HepG2 (cell line): ENCODE results near the gene GCHFR. TPM values are rescaled to one million over a fixed set of nuclear protein-coding genes. Genes with fewer than 3 reads are reported as not detected.

Source experiments
- ARNT2 ChIP-seq: sonication (generic); formaldehyde crosslinking; IDR thresholded peaks from 2 replicates; pipeline ENCODE4 v1.8.0; 2022; ENCODE audit warnings: mild to moderate bottlenecking, low read depth, missing genetic modification reagents, moderate library complexity
- HOMEZ ChIP-seq: IDR thresholded peaks from 2 replicates; pipeline ENCODE4 v1.6.1; 2016; ENCODE audit warnings: low read depth
- HOXA9 ChIP-seq: sonication (generic); formaldehyde crosslinking; IDR thresholded peaks from 2 replicates; pipeline ENCODE4 v1.8.1; 2022; ENCODE audit warnings: missing genetic modification reagents, mild to moderate bottlenecking, moderate library complexity, borderline replicate concordance
- KIAA2018 ChIP-seq: sonication (generic); formaldehyde crosslinking; IDR thresholded peaks from 2 replicates; pipeline ENCODE4 v1.5.0; 2020; ENCODE audit warnings: mild to moderate bottlenecking, missing genetic modification reagents, borderline replicate concordance
- KLF9 ChIP-seq: IDR thresholded peaks from 2 replicates; pipeline ENCODE4 v1.6.1; 2016; ENCODE audit warnings: low read depth
- MAFK ChIP-seq, 2 experiments: IDR thresholded peaks in 1 of 2; conservative IDR thresholded peaks in 1 of 2; 2 replicates each; pipeline ENCODE4 v1.6.1; 2011; ENCODE audit warnings: improper control_type of control experiment in 2 of 2, low read length in 2 of 2
- MATR3 ChIP-seq: sonication (generic); formaldehyde crosslinking; IDR thresholded peaks from 2 replicates; pipeline ENCODE4 v1.4.0; 2020; ENCODE audit warnings: missing genetic modification reagents
- MEF2D ChIP-seq: sonication (generic); formaldehyde crosslinking; IDR thresholded peaks from 2 replicates; pipeline ENCODE4 v1.5.1; 2020; ENCODE audit warnings: mild to moderate bottlenecking, missing genetic modification reagents
- SATB2 ChIP-seq: sonication (generic); formaldehyde crosslinking; IDR thresholded peaks from 2 replicates; pipeline ENCODE4 v1.5.0; 2020; ENCODE audit warnings: missing genetic modification reagents
- SMAD3 ChIP-seq: sonication (generic); formaldehyde crosslinking; IDR thresholded peaks from 2 replicates; pipeline ENCODE4 v1.4.0; 2020; ENCODE audit warnings: missing genetic modification reagents
- ZBTB2 ChIP-seq: sonication (generic); formaldehyde crosslinking; IDR thresholded peaks from 2 replicates; pipeline ENCODE4 v1.8.0; 2022; ENCODE audit warnings: low read depth, missing genetic modification reagents
- ZNF670 ChIP-seq: sonication (generic); formaldehyde crosslinking; IDR thresholded peaks from 2 replicates; pipeline ENCODE4 v1.8.0; 2022; ENCODE audit warnings: mild to moderate bottlenecking, missing genetic modification reagents, borderline replicate concordance
- ZNF709 ChIP-seq: sonication (generic); formaldehyde crosslinking; IDR thresholded peaks from 2 replicates; pipeline ENCODE4 v1.5.0; 2020; ENCODE audit warnings: mild to moderate bottlenecking, missing genetic modification reagents
- ZNF784 ChIP-seq: sonication (generic); formaldehyde crosslinking; IDR thresholded peaks from 2 replicates; pipeline ENCODE4 v1.5.1; 2020; ENCODE audit warnings: missing genetic modification reagents, mild to moderate bottlenecking, borderline replicate concordance
- polyA plus RNA-seq, 8 experiments: library from polyadenylated mRNA; depleted of rRNA in 3 of 8; stranded (reverse) in 7 of 8; unstranded in 1 of 8; fragments of >200 nt; fragmentation: Illumina TruSeq in 4 of 8; extraction: Trizol in 4 of 8; gene quantifications; 2 replicates each; pipeline versions ENCODE4 v1.2.1 to v1.2.3, GENCODE V29; 2011 to 2016; ENCODE audit warnings: low read depth in 4 of 8, missing spikeins in 1 of 8, mixed read lengths in 1 of 8; ENCODE audit not compliant: insufficient read depth in 1 of 8
- total RNA-seq, 5 experiments: library from RNA; depleted of rRNA; stranded (reverse); fragments of >200 nt; fragmentation: Illumina TruSeq; extraction: Trizol; gene quantifications; 2 replicates each; pipeline ENCODE4 v1.2.3, GENCODE V29; 2016; ENCODE audit warnings: low read depth in 1 of 5
- TF ChIP-seq, protein P1 (sequence below): fragments of 450-650 bp; IDR thresholded peaks from 2 replicates; pipeline ENCODE4 v1.6.1; 2017

Gene GCHFR
- total and polyA plus RNA-seq, 2 of the 13 experiments (the other 11 are each of a cell fraction or from before 2014, with no cell fraction given): 51.5 to 92.4 TPM

DNA sequence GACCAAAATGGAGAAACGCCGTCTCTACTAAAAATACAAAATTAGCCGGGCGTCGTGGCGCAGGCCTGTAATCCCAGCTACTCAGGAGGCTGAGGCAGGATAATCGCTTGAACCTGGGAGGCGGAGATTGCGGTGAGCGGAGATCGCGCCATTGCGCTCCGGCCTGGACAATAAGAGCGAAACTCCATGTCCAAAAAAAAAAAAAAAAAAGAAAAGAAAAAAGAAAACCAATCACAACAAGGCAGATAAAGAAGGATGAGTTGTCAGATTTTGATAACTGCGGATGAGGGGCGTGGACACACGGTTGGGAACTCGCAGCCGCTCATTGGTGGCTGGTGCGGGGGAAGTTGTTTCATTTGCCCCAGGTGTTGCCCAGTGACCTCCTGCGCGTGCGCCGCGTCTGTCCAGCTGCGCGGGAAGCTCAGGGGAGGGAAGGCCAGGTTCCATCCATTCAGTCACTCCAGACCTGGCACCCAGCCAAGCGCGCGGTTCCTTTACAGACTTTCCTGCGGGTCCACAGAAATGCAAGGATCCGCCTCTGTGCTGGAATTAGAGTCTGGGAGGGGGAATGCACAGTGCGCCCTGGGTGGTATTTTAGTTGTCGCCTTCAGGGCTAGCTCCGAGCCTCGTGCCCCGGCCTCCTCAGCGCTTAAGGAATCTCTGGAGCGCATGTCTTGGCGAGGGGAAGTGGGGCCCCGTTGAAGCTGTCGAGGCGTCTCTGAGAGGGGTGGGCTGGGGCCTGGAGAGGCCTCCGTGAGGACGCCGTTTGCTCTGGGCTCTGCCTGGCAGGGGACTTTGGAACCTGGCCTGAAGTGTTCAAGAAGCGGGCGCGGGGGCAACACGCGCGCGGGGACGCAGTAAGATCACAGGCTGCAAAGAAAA lies 708 bp upstream of the GCHFR start (continued):
- TF ChIP-seq KIAA2018 (CRISPR knock-in tag) (no peak), ZNF784 (peak; percentile 18; the same call in 1 of the 2 replicates), ZNF670 (no peak), MATR3 (CRISPR knock-in tag) (no peak), HOXA9 (CRISPR knock-in tag) (no peak), ZNF709 (CRISPR knock-in tag) (0 out of 2 replicates have a peak, but pooled peaks have one; percentile 25), SATB2 (CRISPR knock-in tag) (no peak; the same call in 1 of the 2 replicates), SMAD3 (CRISPR knock-in tag) (no peak), KLF9 (CRISPR knock-in tag) (no peak), ZBTB2 (no peak), HOMEZ (CRISPR knock-in tag) (no peak), MAFK (conservative IDR thresholded peaks at IDR 0.05 in 1 of 2, IDR thresholded peaks at IDR 0.05 in 1 of 2; ENCODE audit: low read length in 2 of 2) (no peak), ARNT2 (peak; percentile 82), MEF2D (peak; percentile 87)
- TF ChIP-seq, protein P1, sequence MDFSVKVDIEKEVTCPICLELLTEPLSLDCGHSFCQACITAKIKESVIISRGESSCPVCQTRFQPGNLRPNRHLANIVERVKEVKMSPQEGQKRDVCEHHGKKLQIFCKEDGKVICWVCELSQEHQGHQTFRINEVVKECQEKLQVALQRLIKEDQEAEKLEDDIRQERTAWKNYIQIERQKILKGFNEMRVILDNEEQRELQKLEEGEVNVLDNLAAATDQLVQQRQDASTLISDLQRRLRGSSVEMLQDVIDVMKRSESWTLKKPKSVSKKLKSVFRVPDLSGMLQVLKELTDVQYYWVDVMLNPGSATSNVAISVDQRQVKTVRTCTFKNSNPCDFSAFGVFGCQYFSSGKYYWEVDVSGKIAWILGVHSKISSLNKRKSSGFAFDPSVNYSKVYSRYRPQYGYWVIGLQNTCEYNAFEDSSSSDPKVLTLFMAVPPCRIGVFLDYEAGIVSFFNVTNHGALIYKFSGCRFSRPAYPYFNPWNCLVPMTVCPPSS: no peak
